HG03060 (cell line): ENCODE measurements around the gene RNF151.
"Not testable (repeated sequence)": the region's sequence is repeated elsewhere in the genome, so short reads cannot be mapped to it uniquely, and the experiment has no call there.

Experiments used
- ATAC-seq: cut with Tn5 transposase; IDR thresholded peaks from one replicate; pipeline ENCODE4 v1.9.1; 2021; ENCODE audit warnings: low read depth, moderate number of reproducible peaks; ENCODE audit not compliant: unreplicated experiment

RNF151 gene

GRCh38 chr16:2004795-2005517 lies 38.3 kb downstream of the RNF151 start:
- no peak for ATAC-seq

GRCh38 chr16:2005646-2006045 lies 39.0 kb downstream of the RNF151 start:
- ATAC-seq, result no peak

DNA sequence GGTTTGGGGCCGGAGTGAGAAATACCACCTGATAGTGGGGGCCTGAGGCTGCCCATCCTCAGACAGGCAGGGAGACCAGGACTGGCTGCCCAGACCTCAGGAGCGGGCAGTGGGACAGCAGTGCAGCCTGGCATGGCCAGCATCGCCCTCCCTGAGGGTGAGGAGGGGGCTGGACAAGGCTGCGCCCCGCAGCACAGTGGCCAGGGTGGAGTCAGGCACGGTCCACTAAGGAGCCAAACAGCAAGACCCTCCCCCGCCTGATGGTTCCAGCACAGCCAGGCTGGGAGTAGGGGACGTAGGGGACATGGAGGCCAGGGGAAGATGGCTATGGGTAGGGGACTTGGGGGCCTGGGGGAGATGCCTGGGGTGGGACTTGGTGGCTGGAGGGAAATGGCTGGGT lies 39.7 kb downstream of the RNF151 start:
- ATAC-seq, result no peak

GRCh38 chr16:2007081-2007836 lies 40.6 kb downstream of the RNF151 start:
- no peak for ATAC-seq

GRCh38 chr16:2008009-2008526 lies 41.4 kb downstream of the RNF151 start:
- ATAC-seq, result no peak

GRCh38 chr16:2008631-2009163 lies 42.0 kb downstream of the RNF151 start:
- no peak for ATAC-seq

DNA sequence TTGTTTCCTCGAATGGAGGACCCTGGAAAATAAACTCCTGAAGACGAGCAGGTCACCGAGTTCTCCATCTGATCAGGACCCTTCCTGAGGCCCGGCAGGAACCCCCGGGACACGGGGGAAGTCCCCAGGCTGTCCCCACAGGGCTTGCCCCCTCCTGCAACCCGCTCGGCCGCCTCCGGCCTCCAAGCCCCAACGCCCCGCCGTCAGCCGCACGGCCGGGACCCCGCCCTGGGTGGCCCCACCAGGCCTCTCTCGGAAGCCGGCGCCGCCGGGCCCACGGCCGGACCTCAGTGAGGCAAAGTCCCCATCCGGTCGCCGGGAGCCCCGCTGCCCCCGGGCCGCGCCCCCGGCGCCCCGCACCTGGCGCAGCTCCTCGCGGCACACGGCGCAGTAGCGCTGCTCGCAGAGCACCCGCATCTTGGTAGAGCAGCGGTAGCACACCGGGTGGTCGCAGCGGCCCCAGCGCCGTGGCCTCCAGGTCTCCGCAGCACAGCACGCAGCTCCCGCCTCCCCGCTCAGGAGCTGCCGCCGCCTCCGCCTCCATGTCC lies 42.6 kb downstream of the RNF151 start:
- no peak for ATAC-seq

GRCh38 chr16:2009791-2010510 lies 43.3 kb downstream of the RNF151 start, which contains the start of gene ZNF598:
Gene ZNF598 (minus strand): TSS chr16:2009821.
- ATAC-seq, result no peak

- ATAC-seq, result not testable (repeated sequence)
Measured at GRCh38 chr16:2011726-2012125, 45.1 kb downstream of the RNF151 start.

DNA sequence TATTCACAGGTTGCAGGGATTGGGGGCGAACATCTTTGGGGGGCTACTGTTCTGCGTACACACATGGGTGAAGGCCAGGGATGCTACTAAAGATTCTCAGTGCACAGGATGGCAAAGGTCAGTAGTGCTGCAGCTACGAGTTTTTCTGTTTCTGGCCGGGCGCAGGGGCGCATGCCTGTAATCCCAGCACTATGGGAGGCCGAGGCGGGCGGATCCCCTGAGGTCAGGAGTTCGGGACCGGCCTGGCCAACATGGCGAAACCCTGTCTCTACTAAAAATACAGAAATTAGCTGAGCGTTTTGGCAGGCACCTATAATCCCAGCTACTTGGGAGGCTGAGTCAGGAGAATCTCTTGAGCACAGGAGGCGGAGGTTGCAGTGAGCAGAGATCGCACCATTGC lies 46.9 kb downstream of the RNF151 start:
- no peak for ATAC-seq

DNA sequence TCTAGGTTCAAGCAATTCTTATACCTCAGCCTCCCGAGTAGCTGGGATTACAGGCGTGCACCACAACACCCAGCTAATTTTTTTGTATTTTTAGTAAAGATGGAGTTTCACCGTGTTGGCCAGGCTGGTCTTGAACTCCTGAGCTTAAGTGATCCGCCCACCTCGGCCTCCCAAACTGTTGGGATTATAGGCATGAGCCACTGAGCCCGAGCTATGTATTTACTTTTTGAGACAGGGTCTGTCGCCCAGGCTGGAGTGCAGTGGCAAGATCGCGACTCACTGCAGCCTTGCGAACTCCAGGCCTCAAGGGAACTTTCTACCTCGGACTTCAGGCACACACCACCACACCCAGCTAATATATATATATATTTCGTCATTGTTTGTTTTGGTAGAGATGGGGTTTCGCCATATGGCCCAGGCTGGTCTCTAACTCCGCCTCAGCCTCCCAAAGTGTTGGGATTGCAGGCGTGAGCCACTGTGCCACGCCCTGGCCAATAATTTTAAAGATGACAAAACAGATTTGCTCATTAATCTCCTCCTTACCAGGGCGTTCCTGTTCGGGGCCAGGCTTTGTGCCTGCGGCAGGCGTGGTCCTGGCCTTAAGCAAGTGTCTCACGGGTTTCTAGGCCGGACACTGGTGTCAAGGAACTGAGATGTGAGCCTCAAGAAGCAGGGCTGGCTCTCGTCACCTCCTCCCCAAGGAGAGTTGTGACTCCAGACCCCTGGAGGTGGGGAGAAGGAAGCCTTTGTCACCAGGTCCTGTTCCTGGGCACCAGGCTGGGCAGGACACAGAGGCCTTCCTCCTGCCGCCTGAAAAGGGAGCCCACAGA lies 48.7 kb downstream of the RNF151 start:
- ATAC-seq, result no peak

- no peak for ATAC-seq
Measured at GRCh38 chr16:2015947-2016208, 49.2 kb downstream of the RNF151 start.

DNA sequence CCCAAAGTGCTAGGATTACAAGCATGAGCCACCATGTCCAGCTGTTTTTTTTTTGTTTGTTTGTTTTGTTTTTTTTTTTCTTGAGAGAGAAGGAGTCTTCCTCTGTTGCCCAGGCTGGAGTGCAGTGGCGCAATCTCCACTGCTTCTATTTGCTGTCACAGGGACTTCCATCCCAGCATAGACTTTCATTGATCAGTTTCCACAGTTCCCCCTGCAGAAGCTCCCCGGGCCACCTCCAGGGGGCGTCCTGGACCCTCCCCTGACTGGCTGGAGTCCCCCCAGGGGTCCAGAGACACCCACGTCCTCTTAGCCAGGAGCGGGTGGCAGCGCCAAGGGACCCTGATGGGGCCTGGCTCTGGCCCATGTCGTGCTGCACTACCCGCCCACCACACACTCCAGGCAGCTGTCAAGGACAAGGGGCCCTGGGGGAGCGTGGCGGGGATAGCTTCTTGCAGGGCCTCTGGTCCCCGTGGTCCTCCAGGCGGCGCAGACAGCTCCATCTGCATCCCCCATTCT lies 49.8 kb downstream of the RNF151 start:
- no peak for ATAC-seq
